HCT116 (cell line): ENCODE measurements around the gene ARHGDIG.
"Not testable (repeated sequence)": the region's sequence is repeated elsewhere in the genome, so short reads cannot be mapped to it uniquely, and the experiment has no call there.

ENCODE experiments used
- CEBPB ChIP-seq: IDR thresholded peaks from 2 replicates; pipeline ENCODE4 v1.6.1; 2012; ENCODE audit warnings: low read depth
- ELF1 ChIP-seq: IDR thresholded peaks from 2 replicates; pipeline ENCODE4 v1.6.1; 2012; ENCODE audit warnings: low read depth, borderline replicate concordance
- EZH2 ChIP-seq: fragments of 200-600 bp; sonication (generic); IDR thresholded peaks from 2 replicates; pipeline ENCODE4 v1.6.1; 2017; ENCODE audit warnings: antibody characterized with exemption, mixed run types
- EZH2phosphoT487 ChIP-seq: fragments of 200-600 bp; IDR thresholded peaks from 2 replicates; pipeline ENCODE4 v1.6.1; 2018; ENCODE audit warnings: antibody characterized with exemption, borderline replicate concordance
- POLR2AphosphoS5 ChIP-seq: IDR thresholded peaks from 2 replicates; pipeline ENCODE4 v1.6.1; 2011; ENCODE audit warnings: mild to moderate bottlenecking, low read depth, low read length, moderate library complexity
- SIN3A ChIP-seq: IDR thresholded peaks from 2 replicates; pipeline ENCODE4 v1.6.1; 2012; ENCODE audit warnings: low read depth
- YY1 ChIP-seq: IDR thresholded peaks from 2 replicates; pipeline ENCODE4 v1.6.1; 2011; ENCODE audit warnings: low read length, low read depth, moderate library complexity, mild to moderate bottlenecking; ENCODE audit not compliant: insufficient replicate concordance; ENCODE audit errors: extremely low read depth
- ZNF274 ChIP-seq: fragments of 200-500 bp; sonication (Bioruptor generic); IDR thresholded peaks from 2 replicates; pipeline ENCODE4 v1.6.1; 2014; ENCODE audit warnings: mild to moderate bottlenecking, low read depth, low read length, inconsistent platforms
- TF ChIP-seq, protein P1 (sequence below): IDR thresholded peaks from 2 replicates; pipeline ENCODE4 v1.6.1; 2012; ENCODE audit warnings: low read depth
- TF ChIP-seq, protein P2 (sequence below), 3 experiments: fragments of 200-600 bp in 1 of 3; sonication (generic) in 1 of 3; IDR thresholded peaks in 2 of 3; conservative IDR thresholded peaks in 1 of 3; 2 replicates each; pipeline ENCODE4 v1.5.1; 2012 to 2017; ENCODE audit warnings: low read depth in 2 of 3, low read length in 2 of 3, antibody characterized with exemption in 1 of 3, borderline replicate concordance in 1 of 3, control low read depth in 1 of 3, mild to moderate bottlenecking in 1 of 3, mixed read lengths in 1 of 3, mixed run types in 1 of 3, moderate library complexity in 1 of 3; ENCODE audit not compliant: insufficient read depth in 1 of 3

GRCh38 chr16:258091-258490 is 22.3 kb upstream of the ARHGDIG start:
- TF ChIP-seq POLR2AphosphoS5, YY1, CEBPB, ZNF274, EZH2phosphoT487, EZH2, SIN3A, ELF1: not testable (repeated sequence)
- TF ChIP-seq, protein P1, sequence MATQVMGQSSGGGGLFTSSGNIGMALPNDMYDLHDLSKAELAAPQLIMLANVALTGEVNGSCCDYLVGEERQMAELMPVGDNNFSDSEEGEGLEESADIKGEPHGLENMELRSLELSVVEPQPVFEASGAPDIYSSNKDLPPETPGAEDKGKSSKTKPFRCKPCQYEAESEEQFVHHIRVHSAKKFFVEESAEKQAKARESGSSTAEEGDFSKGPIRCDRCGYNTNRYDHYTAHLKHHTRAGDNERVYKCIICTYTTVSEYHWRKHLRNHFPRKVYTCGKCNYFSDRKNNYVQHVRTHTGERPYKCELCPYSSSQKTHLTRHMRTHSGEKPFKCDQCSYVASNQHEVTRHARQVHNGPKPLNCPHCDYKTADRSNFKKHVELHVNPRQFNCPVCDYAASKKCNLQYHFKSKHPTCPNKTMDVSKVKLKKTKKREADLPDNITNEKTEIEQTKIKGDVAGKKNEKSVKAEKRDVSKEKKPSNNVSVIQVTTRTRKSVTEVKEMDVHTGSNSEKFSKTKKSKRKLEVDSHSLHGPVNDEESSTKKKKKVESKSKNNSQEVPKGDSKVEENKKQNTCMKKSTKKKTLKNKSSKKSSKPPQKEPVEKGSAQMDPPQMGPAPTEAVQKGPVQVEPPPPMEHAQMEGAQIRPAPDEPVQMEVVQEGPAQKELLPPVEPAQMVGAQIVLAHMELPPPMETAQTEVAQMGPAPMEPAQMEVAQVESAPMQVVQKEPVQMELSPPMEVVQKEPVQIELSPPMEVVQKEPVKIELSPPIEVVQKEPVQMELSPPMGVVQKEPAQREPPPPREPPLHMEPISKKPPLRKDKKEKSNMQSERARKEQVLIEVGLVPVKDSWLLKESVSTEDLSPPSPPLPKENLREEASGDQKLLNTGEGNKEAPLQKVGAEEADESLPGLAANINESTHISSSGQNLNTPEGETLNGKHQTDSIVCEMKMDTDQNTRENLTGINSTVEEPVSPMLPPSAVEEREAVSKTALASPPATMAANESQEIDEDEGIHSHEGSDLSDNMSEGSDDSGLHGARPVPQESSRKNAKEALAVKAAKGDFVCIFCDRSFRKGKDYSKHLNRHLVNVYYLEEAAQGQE, result not testable (repeated sequence)
- TF ChIP-seq, protein P2, sequence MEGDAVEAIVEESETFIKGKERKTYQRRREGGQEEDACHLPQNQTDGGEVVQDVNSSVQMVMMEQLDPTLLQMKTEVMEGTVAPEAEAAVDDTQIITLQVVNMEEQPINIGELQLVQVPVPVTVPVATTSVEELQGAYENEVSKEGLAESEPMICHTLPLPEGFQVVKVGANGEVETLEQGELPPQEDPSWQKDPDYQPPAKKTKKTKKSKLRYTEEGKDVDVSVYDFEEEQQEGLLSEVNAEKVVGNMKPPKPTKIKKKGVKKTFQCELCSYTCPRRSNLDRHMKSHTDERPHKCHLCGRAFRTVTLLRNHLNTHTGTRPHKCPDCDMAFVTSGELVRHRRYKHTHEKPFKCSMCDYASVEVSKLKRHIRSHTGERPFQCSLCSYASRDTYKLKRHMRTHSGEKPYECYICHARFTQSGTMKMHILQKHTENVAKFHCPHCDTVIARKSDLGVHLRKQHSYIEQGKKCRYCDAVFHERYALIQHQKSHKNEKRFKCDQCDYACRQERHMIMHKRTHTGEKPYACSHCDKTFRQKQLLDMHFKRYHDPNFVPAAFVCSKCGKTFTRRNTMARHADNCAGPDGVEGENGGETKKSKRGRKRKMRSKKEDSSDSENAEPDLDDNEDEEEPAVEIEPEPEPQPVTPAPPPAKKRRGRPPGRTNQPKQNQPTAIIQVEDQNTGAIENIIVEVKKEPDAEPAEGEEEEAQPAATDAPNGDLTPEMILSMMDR (IDR thresholded peaks at IDR 0.05 in 2 of 3, conservative IDR thresholded peaks at IDR 0.05 in 1 of 3; ENCODE audit: borderline replicate concordance in 1 of 3, insufficient read depth in 1 of 3, low read depth in 2 of 3, low read length in 2 of 3), result not testable (repeated sequence)
